Measurements from ENCODE around the gene RCOR2. TPM values are rescaled to one million over a fixed set of nuclear protein-coding genes. Genes with fewer than 3 reads are reported as not detected.

The RCOR2 gene
- total and polyA plus RNA-seq, 2 experiments from 2014 or later, result 5.5 to 66.9 TPM

GRCh38 chr11:63862923-63863322 is 54.0 kb downstream of the RCOR2 start:
- Histone ChIP-seq H3F3A (replicated peaks; ENCODE audit: low read depth) (no peaks in the 10 kb centered on the region; the same call in 1 of the 2 replicates), H2AFZ (no peak overlapping the region), H3K4me1 (ENCODE audit: insufficient read depth) (peaks cover 13% of the 10 kb centered on the region), H3K27ac (ENCODE audit: low read depth) (no peak overlapping the region), H4K20me1 (replicated peaks; ENCODE audit: insufficient read depth) (peaks cover 39% of the 10 kb centered on the region), H3K4me2 (no peak overlapping the region), H3K36me3 (ENCODE audit: insufficient read depth) (no peaks in the 10 kb centered on the region), H3K79me2 (replicated peaks; ENCODE audit: insufficient read depth) (peaks cover 92% of the 10 kb centered on the region), H3K4me3 (no peak overlapping the region), H3K27me3 (ENCODE audit: insufficient read depth) (no peaks in the 10 kb centered on the region), H3K9me2 (ENCODE audit: insufficient read depth) (no peaks in the 10 kb centered on the region)
- no peak for DNase-seq (ENCODE audit: low spot score)
- TF ChIP-seq ZNF114 (CRISPR knock-in tag; IDR thresholded peaks at IDR 0.05) (no peak), NANOG (IDR thresholded peaks at IDR 0.05; ENCODE audit: borderline replicate concordance) (no peak), EZH2phosphoT487 (IDR thresholded peaks at IDR 0.05; ENCODE audit: unreplicated experiment) (no peak), ZNF331 (CRISPR knock-in tag; IDR thresholded peaks at IDR 0.05; ENCODE audit: low read depth) (no peak), POLR2AphosphoS5 (IDR thresholded peaks at IDR 0.05; ENCODE audit: low read depth) (no peak), STAT1 (IDR thresholded peaks at IDR 0.05; ENCODE audit: unreplicated experiment) (no peak), JUNB (IDR thresholded peaks at IDR 0.05; ENCODE audit: unreplicated experiment) (no peak), EZH2 (IDR thresholded peaks at IDR 0.05; ENCODE audit: low read depth, unreplicated experiment) (no peak), CREB1 (CRISPR knock-in tag; IDR thresholded peaks at IDR 0.05; ENCODE audit: low read depth) (no peak)
- TF ChIP-seq, protein P1, sequence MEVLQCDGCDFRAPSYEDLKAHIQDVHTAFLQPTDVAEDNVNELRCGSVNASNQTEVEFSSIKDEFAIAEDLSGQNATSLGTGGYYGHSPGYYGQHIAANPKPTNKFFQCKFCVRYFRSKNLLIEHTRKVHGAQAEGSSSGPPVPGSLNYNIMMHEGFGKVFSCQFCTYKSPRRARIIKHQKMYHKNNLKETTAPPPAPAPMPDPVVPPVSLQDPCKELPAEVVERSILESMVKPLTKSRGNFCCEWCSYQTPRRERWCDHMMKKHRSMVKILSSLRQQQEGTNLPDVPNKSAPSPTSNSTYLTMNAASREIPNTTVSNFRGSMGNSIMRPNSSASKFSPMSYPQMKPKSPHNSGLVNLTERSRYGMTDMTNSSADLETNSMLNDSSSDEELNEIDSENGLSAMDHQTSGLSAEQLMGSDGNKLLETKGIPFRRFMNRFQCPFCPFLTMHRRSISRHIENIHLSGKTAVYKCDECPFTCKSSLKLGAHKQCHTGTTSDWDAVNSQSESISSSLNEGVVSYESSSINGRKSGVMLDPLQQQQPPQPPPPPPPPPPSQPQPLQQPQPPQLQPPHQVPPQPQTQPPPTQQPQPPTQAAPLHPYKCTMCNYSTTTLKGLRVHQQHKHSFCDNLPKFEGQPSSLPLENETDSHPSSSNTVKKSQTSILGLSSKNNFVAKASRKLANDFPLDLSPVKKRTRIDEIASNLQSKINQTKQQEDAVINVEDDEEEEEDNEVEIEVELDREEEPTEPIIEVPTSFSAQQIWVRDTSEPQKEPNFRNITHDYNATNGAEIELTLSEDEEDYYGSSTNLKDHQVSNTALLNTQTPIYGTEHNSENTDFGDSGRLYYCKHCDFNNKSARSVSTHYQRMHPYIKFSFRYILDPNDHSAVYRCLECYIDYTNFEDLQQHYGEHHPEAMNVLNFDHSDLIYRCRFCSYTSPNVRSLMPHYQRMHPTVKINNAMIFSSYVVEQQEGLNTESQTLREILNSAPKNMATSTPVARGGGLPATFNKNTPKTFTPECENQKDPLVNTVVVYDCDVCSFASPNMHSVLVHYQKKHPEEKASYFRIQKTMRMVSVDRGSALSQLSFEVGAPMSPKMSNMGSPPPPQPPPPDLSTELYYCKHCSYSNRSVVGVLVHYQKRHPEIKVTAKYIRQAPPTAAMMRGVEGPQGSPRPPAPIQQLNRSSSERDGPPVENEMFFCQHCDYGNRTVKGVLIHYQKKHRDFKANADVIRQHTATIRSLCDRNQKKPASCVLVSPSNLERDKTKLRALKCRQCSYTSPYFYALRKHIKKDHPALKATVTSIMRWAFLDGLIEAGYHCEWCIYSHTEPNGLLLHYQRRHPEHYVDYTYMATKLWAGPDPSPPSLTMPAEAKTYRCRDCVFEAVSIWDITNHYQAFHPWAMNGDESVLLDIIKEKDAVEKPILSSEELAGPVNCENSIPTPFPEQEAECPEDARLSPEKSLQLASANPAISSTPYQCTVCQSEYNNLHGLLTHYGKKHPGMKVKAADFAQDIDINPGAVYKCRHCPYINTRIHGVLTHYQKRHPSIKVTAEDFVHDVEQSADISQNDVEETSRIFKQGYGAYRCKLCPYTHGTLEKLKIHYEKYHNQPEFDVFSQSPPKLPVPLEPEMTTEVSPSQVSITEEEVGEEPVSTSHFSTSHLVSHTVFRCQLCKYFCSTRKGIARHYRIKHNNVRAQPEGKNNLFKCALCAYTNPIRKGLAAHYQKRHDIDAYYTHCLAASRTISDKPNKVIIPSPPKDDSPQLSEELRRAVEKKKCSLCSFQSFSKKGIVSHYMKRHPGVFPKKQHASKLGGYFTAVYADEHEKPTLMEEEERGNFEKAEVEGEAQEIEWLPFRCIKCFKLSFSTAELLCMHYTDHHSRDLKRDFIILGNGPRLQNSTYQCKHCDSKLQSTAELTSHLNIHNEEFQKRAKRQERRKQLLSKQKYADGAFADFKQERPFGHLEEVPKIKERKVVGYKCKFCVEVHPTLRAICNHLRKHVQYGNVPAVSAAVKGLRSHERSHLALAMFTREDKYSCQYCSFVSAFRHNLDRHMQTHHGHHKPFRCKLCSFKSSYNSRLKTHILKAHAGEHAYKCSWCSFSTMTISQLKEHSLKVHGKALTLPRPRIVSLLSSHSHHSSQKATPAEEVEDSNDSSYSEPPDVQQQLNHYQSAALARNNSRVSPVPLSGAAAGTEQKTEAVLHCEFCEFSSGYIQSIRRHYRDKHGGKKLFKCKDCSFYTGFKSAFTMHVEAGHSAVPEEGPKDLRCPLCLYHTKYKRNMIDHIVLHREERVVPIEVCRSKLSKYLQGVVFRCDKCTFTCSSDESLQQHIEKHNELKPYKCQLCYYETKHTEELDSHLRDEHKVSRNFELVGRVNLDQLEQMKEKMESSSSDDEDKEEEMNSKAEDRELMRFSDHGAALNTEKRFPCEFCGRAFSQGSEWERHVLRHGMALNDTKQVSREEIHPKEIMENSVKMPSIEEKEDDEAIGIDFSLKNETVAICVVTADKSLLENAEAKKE (CRISPR knock-in tag; IDR thresholded peaks at IDR 0.05), result no peak
- TF ChIP-seq, protein P2, sequence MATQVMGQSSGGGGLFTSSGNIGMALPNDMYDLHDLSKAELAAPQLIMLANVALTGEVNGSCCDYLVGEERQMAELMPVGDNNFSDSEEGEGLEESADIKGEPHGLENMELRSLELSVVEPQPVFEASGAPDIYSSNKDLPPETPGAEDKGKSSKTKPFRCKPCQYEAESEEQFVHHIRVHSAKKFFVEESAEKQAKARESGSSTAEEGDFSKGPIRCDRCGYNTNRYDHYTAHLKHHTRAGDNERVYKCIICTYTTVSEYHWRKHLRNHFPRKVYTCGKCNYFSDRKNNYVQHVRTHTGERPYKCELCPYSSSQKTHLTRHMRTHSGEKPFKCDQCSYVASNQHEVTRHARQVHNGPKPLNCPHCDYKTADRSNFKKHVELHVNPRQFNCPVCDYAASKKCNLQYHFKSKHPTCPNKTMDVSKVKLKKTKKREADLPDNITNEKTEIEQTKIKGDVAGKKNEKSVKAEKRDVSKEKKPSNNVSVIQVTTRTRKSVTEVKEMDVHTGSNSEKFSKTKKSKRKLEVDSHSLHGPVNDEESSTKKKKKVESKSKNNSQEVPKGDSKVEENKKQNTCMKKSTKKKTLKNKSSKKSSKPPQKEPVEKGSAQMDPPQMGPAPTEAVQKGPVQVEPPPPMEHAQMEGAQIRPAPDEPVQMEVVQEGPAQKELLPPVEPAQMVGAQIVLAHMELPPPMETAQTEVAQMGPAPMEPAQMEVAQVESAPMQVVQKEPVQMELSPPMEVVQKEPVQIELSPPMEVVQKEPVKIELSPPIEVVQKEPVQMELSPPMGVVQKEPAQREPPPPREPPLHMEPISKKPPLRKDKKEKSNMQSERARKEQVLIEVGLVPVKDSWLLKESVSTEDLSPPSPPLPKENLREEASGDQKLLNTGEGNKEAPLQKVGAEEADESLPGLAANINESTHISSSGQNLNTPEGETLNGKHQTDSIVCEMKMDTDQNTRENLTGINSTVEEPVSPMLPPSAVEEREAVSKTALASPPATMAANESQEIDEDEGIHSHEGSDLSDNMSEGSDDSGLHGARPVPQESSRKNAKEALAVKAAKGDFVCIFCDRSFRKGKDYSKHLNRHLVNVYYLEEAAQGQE (IDR thresholded peaks at IDR 0.05; ENCODE audit: unreplicated experiment), result no peak
- TF ChIP-seq, protein P3, sequence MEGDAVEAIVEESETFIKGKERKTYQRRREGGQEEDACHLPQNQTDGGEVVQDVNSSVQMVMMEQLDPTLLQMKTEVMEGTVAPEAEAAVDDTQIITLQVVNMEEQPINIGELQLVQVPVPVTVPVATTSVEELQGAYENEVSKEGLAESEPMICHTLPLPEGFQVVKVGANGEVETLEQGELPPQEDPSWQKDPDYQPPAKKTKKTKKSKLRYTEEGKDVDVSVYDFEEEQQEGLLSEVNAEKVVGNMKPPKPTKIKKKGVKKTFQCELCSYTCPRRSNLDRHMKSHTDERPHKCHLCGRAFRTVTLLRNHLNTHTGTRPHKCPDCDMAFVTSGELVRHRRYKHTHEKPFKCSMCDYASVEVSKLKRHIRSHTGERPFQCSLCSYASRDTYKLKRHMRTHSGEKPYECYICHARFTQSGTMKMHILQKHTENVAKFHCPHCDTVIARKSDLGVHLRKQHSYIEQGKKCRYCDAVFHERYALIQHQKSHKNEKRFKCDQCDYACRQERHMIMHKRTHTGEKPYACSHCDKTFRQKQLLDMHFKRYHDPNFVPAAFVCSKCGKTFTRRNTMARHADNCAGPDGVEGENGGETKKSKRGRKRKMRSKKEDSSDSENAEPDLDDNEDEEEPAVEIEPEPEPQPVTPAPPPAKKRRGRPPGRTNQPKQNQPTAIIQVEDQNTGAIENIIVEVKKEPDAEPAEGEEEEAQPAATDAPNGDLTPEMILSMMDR (conservative IDR thresholded peaks at IDR 0.05; ENCODE audit: low read depth in 2 of 2), result no peak
- TF ChIP-seq, protein P4, sequence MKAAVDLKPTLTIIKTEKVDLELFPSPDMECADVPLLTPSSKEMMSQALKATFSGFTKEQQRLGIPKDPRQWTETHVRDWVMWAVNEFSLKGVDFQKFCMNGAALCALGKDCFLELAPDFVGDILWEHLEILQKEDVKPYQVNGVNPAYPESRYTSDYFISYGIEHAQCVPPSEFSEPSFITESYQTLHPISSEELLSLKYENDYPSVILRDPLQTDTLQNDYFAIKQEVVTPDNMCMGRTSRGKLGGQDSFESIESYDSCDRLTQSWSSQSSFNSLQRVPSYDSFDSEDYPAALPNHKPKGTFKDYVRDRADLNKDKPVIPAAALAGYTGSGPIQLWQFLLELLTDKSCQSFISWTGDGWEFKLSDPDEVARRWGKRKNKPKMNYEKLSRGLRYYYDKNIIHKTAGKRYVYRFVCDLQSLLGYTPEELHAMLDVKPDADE (IDR thresholded peaks at IDR 0.05), result no peak
- Mint-ChIP-seq H3K27ac (no peak overlapping the region), H3K9me3 (no peaks in the 10 kb centered on the region), H3K4me3 (no peak overlapping the region), H3K36me3 (ENCODE audit: low read depth) (peaks cover 10% of the 10 kb centered on the region), H3K4me1 (peaks cover 37% of the 10 kb centered on the region), H3K27me3 (ENCODE audit: insufficient read depth, low read depth, poor library complexity) (peaks cover 9% of the 10 kb centered on the region)
- ATAC-seq, result no peak

Data from GM23338 (cell line).